ENCODE results near the gene CSTPP1.
"Not testable (repeated sequence)": the region's sequence is repeated elsewhere in the genome, so short reads cannot be mapped to it uniquely, and the experiment has no call there.

The CSTPP1 gene

DNA sequence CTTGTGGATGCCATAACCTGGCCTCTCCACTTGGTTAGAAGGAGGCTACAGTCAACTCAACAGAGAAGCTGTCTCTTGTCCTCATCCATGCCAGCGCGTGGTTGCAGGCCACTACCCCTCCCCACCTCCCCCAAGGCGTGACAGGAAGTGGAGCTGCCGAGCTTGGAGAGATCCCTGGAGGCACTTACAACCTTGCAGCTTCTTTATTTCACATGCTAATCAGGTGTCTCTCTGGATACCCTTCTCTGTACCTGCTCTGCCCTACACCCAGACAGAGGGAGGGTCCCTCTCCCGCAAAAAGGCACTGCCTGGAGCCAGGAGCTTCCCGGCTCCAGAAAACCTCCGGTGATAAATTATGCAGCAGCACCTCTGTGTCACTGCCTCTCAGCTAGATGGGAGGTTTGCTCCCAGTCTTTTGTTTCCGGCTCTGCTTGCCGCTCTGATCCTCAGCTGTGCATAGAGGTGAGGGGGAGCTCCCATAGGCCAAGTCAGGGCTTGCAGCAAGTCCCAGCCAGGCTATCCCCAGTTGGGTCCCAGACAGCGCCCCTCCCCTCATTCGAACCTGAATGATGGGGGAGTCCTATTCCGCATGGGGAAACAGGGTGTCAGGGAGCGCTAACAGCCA lies 23.9 kb upstream of the CSTPP1 start:
- no peak for DNase-seq (ENCODE audit: low spot score)

DNA sequence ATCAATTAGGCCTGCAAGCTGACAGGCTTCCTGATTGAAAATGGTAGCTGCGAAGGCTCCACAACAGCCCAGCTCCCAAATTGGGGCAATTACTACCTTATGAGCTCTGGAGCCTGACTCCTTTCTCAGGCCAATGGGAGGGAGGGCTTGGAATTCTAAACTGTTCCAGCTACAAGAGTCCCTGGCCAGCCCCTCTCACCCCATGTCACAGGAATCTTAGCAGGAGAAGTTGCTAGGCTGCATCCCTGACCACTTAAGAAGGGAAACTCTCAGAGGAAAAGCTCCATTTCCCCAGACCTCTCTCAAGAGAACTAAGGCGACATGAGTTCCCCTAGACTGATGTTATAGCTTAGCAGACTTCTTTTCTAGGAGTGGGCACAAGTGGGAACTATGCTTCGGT lies 23.1 kb upstream of the CSTPP1 start:
- no peak for DNase-seq (ENCODE audit: low spot score)

DNA sequence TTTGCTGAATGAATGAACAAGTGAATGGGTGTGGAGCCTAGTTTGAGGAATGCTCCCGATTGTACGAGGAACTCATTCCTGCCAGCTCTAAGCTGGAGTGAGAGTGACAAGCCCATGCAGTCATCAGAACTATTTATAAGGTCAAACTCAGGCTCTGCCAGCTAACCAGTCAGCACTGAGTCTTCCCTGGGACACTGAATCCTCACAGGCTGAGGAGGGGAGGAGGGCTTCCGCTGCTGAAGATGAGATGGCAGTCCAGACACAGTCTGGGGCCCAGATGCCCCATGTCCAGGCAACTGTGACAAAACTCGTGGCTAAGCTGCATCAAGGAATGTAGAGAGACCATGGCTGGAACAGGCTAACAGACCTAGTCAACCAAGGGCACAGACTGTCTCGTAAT lies 22.2 kb upstream of the CSTPP1 start:
- no peak for DNase-seq (ENCODE audit: low spot score)

DNA sequence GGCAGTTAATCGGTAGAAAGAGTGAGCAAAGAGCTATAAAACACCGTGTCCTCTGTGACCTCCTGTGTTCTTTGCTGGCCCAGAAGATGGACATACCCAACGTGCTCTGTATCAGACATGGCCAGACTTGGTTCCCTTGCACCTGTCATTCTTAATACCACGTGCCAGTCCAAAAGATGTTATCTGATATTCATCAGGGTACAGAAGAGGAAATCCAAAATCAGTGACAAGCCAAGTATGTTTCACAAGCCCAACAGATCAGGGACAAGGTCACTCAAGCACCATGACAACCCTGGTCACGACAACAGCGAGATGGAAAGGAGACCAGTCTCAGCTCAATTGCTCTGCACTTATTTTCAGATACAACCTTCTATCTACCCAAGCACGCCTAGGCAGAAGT lies 21.7 kb upstream of the CSTPP1 start:
- DNase-seq (ENCODE audit: low spot score): no peak

DNA sequence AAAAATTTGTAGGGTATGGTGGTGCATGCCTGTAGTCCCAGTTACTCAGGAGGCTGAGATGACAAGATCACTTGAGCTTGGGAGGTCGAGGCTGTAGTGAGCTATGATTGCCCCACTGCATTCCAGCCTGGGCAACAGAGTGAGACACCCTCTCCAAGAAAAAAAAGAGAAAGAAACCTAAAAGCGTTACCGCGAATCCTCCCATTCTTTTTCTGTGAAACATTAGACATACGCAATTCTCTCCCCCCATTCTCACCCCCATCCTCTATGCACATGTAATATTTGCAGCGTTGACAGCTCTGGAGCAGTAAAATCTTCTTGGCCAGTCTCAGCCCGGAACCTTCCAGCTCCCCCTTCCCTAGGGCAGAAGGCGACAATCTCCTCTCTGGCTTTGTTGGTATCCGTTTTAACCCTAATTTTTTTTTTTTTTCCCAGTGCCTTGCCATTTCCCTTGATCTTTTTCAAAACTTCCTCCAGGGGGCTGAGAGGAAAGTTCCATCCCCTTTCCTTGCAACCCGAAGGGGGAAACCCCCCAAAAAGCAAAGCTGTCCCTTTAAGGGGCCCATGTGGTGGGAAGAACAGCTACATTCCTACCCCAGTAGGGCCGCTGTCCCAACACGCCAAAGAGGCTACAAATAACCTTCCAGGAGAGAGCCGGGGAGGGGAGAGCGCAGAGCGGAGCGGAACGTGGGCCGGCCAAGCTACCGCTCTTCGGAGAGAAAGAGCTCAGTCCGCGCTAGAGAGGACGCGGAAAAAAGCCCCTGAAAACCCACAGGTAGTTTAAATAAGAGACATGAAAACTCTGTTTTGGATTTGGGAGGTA lies 20.1 kb upstream of the CSTPP1 start:
- DNase-seq (ENCODE audit: low spot score): no peak

DNA sequence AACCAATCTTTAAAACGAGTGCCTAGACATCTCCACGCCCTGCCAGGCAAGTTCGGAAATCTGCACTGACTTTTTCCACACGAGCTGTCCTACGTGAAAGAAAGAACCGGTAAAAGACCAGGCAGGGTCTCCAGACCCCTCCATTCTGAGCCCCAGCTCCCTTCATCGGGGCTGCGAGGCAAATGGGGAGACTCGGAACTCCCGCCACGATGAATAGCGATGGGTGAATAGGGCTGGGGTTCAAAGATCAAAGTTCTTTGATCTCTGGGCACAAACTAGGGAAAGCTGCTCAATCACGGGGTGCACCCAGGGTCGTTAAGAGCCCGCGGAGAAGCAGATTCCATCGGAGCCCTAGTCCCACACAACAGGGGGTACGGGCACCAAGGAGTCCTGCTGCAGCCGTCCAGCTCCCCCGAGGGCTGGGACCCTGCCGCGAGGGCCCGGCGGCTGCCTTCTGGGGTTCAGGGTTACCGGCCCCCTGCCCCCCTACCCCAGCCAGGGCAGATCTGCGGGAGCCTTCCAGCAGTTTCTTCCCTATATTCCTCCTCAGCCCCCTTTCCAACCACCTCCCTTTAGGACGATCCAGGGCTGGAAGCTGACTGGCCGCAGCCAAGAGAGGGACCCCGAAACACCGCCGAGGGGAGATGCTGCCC lies 19.3 kb upstream of the CSTPP1 start:
- DNase-seq (ENCODE audit: low spot score): no peak

DNA sequence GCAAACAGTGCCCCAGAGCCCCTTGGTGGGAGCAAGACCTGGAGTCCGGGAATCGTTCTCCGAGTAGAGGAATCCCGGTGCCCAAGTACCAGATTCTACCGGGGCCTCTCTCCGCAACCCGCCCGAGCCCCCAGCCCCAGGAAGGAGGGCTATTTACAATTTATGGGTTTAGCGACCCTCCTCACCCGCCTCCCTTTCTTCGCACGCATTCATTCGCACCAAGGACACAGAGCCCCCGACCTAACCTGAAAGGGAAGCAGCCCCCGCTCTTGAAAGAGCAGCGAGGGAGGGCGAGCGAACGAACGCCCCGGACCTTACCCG lies 18.8 kb upstream of the CSTPP1 start:
- no peak for DNase-seq (ENCODE audit: low spot score)

DNA sequence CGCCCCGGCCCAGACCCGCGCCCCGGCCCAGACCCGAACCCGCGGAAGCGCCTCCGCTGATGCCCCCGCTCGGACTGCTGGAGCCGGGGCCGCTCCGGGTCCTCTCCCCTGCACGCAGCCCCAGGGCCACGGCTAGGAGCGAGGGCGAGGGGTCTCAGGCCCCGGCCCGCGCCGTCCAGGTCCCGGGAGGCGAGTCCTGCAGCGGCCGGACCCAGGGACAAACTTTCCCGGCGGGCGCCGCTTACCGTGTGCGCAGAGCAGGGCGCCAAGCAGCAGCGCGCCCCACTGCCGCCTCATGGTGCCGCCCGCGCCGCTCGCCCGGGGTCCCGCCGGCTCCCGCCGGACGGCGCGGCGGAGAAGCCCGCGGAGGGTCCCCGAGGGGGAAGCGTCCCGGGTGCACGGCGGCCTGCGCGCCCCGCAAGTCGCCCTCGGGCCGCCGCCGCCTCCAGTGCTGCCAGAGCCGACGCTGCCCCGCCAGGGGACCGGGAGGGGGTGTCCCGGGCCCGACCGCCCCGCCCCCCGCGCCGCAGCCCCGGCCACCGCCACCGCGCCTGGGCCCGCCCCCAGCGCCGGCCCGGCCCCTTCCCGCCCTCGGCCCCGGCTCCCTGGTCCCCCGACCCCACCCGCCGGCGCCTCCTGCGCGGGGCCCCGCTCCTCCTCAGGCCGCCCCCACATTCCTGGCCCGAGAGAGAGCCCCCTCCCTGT lies 18.3 kb upstream of the CSTPP1 start, which contains the start of gene LRP4:
Gene LRP4, minus strand, starts transcription at position 468 of the 705 bp plus-strand sequence. Its CDS starts 171 bp downstream, at position 297.
- DNase-seq (ENCODE audit: low spot score): peak; percentile 69

DNA sequence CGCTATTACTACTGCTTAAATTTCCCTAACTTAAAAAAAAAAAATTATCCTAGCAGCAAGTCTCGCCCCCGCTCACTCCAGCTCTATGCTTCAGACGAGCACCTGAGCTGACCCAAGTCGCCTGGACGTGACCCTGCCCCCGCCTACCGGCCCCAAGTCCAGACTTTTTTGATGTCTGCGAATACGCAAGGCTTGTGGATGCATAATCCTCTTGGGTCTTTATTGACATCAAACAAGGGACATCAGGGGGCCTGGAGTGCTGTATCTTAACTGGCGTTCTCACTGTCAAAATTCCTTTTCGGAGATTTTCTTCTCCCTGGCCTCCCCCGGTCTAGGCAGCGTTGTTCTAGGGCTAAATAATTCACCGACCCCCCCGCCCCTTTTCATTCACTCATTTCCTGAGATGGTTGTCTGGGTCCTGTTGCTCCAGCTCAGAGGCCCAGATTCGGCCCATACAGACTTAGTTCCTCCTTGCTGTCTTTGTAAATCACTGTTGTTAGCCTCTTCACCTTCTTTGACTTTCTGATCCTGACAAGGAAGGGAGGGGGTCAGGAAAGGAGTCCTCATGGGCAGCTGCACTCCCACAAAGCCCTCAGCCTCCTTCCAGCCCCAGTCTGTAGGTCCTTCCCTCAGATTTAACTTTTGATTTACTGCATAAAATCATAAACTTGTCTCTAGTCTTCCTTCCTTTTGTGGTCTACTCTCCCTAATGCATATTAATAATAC lies 17.6 kb upstream of the CSTPP1 start:
- DNase-seq (ENCODE audit: low spot score): no peak

DNA sequence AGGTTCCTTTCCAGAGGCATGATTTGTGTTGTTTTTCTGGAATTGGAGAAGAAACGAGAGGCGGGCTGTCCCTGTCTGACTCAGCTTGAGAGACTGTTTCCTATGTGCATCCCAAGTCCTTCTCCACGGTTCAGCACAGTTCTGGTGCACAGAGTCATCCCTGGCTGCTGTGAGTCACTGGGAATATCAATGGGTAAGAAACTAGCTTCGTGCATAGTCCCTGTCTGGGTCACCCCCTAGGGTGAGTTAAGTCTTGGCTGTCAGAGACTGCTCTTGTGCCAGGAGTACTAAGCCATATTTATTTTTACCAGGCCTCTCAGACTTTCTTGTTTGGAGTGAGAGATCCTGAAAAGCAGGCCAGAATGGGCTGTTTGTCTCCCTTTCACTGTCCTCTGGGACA lies 15.8 kb upstream of the CSTPP1 start:
- DNase-seq (ENCODE audit: low spot score): no peak

DNA sequence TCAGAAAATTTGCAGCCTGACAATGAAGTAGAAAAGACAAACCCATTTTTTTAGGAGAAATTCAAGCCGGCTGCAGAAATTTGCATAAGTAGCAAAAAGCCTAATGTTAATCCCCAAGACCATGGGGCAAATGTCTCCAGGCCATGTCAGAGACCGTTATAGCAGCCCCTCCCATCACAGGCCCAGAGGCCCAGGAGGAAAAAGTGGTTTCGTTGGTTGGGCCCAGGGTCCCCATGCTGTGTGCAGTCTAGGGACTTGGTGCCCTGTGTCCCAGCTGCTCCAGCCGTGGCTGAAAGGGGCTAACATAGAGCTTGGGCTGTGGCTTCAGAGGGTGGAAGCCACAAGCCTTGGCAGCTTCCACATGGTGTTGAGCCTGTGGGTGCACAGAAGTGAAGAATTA lies 8.6 kb upstream of the CSTPP1 start:
- not testable (repeated sequence) for DNase-seq (ENCODE audit: low spot score)

DNA sequence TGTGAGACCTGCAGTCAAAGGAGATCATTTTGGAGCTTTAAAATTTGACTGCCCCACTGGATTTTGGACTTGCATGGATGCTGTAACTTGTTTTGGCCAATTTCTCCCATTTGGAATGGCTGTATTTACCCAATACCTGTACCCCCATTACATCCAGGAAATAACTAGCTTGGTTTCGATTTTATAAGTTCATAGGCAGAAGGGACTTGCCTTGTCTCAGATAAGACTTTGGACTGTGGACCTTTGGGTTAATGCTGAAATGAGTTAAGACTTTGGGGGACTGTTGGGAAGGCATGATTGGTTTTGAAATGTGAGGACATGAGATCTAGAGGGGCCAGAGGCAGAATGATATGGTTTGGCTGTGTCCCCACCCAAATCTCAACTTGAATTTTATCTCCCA lies 7.9 kb upstream of the CSTPP1 start:
- DNase-seq (ENCODE audit: low spot score): not testable (repeated sequence)

DNA sequence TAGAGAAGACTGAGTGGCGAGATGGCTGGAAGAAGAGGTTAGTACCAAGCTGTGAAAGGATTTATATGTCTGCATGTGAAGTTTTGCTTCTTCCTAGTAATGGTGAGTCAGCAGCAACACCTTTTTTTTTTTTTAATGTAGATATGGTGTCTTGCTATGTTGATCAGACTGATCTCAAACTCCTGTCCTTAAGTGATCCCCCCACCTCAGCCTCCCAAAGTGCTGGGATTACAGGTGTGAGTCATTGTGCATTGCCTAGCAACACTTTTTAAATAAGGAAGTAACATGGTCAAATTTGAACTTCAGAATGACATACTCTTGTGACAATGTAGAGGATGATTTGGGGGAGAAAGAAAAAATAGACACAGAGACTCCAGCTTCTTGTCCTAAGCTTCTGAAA lies 6.5 kb upstream of the CSTPP1 start:
- no peak for DNase-seq (ENCODE audit: low spot score)

DNA sequence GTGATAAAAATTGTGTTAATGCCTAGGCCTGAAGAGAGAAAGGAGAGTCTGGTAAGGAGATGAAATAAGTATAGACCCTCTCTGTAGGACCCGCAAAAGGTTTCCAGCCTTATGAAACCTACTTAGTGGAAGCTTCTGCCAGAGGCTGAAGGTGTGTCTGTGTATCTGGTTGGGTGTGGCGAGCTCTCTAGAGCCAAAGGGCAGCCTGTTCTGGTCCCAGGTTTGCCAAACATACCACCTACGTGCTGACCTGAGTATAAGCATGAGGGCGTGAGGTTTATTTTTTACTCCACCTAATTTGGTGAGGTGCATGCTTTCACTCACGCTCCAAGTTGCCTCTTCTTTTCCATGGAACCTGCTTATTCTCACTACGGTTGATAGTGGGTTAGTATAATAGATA lies 5.6 kb downstream of the CSTPP1 start:
- DNase-seq (ENCODE audit: low spot score): no peak

DNA sequence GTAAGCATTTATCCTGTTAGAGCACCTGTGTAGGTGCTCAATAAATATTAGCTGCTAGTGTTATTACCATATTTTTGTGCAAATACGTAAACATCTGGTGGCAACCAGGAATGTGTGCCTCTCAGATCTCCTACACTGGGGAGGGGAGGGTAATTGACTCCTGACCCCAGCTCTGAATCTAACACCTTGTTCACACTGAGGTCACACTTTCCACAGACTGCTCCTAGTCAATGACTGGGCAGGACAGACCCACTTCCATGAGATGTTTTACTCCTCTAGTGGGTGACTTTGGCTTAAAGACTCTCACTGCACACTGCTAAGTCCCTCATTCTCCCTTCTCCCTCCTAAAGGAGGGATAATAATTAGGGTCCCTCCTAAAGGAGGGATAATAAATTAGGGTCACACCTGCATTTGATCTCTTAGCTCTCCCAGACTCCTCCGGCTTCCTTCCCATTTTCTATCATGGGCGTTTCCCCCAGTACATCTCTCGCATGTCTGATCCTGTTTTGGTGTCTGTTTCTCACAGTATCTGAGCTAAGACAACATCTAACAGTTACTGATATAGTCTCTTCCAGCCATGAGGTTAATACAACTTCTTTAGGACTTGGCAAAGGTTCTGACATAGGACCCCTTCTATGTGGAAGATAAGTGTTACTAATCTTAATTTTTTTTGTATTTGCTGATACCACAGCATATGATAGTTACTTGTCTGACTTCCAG lies 8.0 kb downstream of the CSTPP1 start:
- no peak for DNase-seq (ENCODE audit: low spot score)

DNA sequence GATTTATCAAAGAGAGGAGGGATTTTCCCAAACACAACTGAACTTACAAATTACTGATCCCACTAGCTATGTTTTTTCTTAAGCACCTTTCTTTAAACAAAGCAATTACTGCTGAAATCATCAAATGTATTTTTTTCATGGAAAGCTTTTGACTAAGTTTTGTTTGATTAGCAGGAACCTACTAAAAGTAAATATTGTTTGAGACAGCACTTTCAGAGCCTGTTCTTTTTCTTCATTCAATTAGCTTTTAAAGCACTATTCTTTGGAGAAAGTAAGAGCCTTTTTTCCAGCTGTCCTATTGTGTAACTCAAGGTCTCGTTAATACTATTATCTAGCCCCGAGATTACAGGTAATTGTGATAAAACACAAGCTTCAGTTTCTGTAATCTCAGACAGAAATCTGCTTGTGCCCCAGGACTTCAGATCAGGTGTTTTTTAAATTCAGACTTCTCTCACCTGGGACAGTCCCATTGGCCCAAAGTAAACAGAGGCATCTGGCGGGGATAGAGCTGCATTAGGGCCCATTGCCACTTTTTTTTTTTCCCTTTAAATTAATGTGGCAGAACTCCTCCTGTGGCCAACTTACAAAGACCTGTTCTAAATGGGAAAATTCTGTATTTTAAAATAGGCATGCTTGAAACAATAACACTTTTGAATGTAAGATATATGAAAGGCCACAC lies 11.0 kb downstream of the CSTPP1 start:
- DNase-seq (ENCODE audit: low spot score): no peak

DNA sequence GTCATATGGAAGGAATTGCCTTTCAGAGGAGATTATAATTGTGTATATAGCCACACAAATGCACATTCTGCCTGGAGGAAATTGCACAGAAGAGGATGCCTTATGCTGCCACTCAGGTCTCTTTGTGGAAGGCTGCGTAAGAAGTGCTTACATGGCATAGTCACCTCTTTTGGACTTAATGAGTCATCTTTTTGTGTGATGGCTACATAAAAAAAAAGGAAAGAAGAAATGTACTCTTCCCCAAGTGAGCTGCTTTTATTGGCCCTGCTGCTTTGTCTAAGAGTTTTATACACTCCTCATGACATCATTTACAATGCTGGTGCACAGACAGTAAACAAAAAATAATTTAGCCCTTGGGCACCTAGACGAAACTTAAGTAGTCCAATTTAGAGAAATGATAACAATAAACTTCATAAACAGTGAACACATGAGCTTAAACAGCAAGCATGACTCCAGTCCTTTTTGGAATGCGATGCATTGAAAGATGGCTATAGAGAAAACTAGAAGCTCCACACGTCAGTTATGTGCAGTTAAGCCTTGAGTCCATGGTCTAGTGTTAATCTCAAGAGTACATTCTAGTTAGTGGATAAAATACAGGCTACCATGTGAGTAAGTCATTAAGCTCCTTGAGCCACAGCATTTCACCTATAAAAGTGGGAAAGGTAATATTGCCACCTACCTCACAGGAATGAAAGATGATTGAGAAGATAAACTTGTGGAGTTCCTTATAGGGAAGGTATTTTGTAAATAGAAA lies 12.0 kb downstream of the CSTPP1 start:
- no peak for DNase-seq (ENCODE audit: low spot score)

DNA sequence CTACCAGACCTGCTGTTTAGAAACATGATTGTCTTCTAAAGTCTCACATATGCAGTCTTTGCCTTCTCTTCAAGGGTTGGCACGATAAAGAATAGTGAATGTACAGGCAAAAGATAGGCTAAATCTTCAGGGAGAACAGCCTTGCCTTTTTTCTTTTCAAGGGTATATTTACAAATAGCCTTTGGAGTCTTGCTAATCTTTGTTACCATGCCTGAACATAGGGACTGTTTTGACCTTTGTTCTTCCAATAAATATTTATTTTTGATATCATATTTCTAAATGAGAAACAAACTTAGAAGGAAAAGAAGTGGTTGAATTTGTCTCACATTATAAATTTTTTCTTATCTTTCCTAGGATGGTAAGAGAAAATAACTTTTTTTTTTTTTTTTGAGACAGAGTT lies 12.7 kb downstream of the CSTPP1 start:
- DNase-seq (ENCODE audit: low spot score): no peak

DNA sequence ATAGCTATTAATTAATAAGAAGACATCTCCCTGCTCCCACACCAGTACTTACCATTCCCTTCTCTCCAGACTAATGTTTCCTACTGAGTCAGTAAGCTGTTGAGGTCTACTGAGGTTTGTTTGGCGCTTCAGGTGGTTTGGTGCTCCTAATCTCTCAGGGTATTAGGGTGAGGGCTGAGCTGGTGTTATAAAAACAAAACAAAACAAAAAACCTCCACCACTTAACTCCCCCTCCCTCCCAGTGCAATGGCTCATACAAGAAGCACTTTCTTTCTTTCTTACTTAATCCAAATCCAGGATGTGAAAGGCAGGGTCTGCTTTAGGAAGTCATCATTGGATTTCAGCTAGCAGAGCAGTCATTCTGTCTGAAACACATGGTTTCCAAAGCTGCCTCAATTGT lies 15.3 kb downstream of the CSTPP1 start:
- no peak for DNase-seq (ENCODE audit: low spot score)

DNA sequence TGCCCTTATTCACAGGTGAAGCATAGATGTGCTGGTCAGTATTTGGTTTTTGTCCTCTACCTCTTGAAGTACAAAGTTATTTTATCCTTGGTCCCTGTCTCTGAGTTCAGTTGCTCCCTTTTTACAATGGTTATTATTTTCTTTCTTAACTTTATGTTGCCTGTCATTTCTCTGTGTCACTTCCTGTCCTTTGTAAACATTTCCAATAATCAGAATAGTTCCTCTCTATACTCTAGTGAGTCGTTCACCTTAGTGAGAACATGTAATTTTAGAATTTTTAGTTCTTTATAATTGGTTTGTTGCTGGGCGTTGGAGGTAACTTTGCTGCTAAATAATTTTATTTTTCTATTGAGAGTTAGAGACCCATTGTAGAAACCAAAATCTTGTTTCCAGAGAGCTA lies 16.0 kb downstream of the CSTPP1 start:
- DNase-seq (ENCODE audit: low spot score): no peak

Measured in globus pallidus (tissue), 1 donor.